ENCODE data around the gene OR1F1. TPM values are rescaled to one million over a fixed set of nuclear protein-coding genes. Genes with fewer than 3 reads are reported as not detected.
A peak's percentile ranks its signal among the peaks of the same experiment; 100 is the strongest.

Gene OR1F1
- total RNA-seq, 1 experiment from 2014 or later, result 0.26 TPM

DNA sequence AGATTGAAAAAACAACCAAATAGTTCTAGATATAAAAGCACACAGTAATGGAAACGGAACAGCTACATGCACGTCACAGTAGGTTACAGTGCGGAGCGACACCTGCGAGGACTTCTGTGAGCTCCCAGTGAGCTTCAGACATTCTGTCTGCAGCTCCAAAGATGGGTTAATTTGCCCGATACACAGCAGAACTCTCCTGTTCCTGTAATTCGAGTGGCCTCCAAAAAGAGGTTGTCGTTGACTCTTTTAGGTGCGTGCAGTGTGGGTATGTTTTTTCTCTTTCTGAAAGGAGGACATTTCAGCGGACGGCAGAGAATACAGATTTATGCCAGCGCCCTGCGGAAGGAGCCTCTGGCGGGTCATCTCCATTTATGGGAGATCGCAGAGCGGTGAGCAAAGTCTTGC is 2.9 kb downstream of the OR1F1 start:
- ChIA-PET POLR2A (no interaction called here), CTCF (no interaction called here)
- intact Hi-C loops (cut with micrococcal nuclease; ENCODE audit: unreplicated experiment) (no loop called here), in situ Hi-C loops (cut with HindIII; ENCODE audit: low pct_unique_long_range_greater_than_20kb, low sequenced_read_pairs) (no loop called here)
- no TSS peak for BruUV-seq (replicated peaks)
- no peak for ATAC-seq
- DNase-seq (ENCODE audit: low read depth, low spot score), result peak; percentile 38
- Histone ChIP-seq H3K27ac (ENCODE audit: low read length) (no peak overlapping the region), H3K27me3 (ENCODE audit: control insufficient read depth, insufficient read depth, low read length) (no peaks in the 10 kb centered on the region), H3K9me3 (ENCODE audit: control insufficient read depth, insufficient read depth, low read depth, low read length) (no peaks in the 10 kb centered on the region), H3K36me3 (ENCODE audit: control insufficient read depth, insufficient read depth, low read length) (no peaks in the 10 kb centered on the region), H3K4me3 (ENCODE audit: low read depth in 2 of 2, low read length in 2 of 2) (peak overlapping the region; percentile 77 to 92), H3K4me1 (ENCODE audit: control insufficient read depth, insufficient read depth, low read length) (peaks cover 14% of the 10 kb centered on the region)
- TF ChIP-seq TCF7L2 (IDR thresholded peaks at IDR 0.05; ENCODE audit: low read depth, low read length) (no peak), POLR2AphosphoS5 (IDR thresholded peaks at IDR 0.05; ENCODE audit: low read depth, low read length) (no peak), SIN3A (IDR thresholded peaks at IDR 0.05; ENCODE audit: borderline replicate concordance, insufficient read depth, low read depth, low read length) (no peak)
- TF ChIP-seq, protein P1, sequence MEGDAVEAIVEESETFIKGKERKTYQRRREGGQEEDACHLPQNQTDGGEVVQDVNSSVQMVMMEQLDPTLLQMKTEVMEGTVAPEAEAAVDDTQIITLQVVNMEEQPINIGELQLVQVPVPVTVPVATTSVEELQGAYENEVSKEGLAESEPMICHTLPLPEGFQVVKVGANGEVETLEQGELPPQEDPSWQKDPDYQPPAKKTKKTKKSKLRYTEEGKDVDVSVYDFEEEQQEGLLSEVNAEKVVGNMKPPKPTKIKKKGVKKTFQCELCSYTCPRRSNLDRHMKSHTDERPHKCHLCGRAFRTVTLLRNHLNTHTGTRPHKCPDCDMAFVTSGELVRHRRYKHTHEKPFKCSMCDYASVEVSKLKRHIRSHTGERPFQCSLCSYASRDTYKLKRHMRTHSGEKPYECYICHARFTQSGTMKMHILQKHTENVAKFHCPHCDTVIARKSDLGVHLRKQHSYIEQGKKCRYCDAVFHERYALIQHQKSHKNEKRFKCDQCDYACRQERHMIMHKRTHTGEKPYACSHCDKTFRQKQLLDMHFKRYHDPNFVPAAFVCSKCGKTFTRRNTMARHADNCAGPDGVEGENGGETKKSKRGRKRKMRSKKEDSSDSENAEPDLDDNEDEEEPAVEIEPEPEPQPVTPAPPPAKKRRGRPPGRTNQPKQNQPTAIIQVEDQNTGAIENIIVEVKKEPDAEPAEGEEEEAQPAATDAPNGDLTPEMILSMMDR (IDR thresholded peaks at IDR 0.05), result no peak
- TF ChIP-seq, protein P2, sequence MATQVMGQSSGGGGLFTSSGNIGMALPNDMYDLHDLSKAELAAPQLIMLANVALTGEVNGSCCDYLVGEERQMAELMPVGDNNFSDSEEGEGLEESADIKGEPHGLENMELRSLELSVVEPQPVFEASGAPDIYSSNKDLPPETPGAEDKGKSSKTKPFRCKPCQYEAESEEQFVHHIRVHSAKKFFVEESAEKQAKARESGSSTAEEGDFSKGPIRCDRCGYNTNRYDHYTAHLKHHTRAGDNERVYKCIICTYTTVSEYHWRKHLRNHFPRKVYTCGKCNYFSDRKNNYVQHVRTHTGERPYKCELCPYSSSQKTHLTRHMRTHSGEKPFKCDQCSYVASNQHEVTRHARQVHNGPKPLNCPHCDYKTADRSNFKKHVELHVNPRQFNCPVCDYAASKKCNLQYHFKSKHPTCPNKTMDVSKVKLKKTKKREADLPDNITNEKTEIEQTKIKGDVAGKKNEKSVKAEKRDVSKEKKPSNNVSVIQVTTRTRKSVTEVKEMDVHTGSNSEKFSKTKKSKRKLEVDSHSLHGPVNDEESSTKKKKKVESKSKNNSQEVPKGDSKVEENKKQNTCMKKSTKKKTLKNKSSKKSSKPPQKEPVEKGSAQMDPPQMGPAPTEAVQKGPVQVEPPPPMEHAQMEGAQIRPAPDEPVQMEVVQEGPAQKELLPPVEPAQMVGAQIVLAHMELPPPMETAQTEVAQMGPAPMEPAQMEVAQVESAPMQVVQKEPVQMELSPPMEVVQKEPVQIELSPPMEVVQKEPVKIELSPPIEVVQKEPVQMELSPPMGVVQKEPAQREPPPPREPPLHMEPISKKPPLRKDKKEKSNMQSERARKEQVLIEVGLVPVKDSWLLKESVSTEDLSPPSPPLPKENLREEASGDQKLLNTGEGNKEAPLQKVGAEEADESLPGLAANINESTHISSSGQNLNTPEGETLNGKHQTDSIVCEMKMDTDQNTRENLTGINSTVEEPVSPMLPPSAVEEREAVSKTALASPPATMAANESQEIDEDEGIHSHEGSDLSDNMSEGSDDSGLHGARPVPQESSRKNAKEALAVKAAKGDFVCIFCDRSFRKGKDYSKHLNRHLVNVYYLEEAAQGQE (IDR thresholded peaks at IDR 0.05; ENCODE audit: insufficient read depth in 1 of 2, low read depth in 2 of 2, low read length in 1 of 2), result no peak

DNA sequence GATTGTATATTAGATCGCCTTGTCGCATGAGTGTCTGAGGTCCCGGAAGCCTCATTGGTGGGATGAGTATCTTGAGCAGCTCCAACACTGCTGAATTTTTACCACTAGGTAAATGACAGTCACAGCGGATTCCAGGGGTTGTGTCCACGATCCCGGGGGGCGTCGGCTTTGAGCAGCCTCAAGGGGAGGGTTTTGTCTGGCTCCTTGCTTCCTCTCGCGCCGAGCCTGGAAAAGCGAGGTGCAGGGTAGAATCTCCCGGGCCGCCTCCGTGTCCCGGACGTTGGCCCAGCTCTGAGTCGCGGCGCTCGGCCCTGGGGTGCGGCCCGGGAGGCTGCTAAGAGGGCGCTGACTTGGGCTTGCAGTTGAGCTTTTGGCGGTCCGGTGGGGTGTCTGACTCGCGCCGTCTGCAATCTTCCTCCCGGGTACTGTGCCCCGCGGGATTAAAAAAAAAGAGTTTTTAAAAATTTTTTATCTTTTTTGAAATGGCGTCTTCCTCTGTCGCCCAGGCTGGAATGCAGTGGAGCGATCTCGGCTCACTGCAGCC is 4.5 kb downstream of the OR1F1 start:
- TF ChIP-seq, protein P1 (IDR thresholded peaks at IDR 0.05), result no peak
- TF ChIP-seq, protein P2 (IDR thresholded peaks at IDR 0.05; ENCODE audit: insufficient read depth in 1 of 2, low read depth in 2 of 2, low read length in 1 of 2), result no peak
- TF ChIP-seq SIN3A (IDR thresholded peaks at IDR 0.05; ENCODE audit: borderline replicate concordance, insufficient read depth, low read depth, low read length) (no peak), TCF7L2 (IDR thresholded peaks at IDR 0.05; ENCODE audit: low read depth, low read length) (no peak), POLR2AphosphoS5 (IDR thresholded peaks at IDR 0.05; ENCODE audit: low read depth, low read length) (no peak)
- POLR2A ChIA-PET, result no interaction called here
- in situ Hi-C loops (cut with HindIII; ENCODE audit: low pct_unique_long_range_greater_than_20kb, low sequenced_read_pairs), result no loop called here
- DNase-seq (ENCODE audit: low read depth, low spot score), result no peak
- intact Hi-C loops (cut with micrococcal nuclease; ENCODE audit: unreplicated experiment), result no loop called here
- Histone ChIP-seq H3K27ac (ENCODE audit: low read length) (no peak overlapping the region), H3K4me3 (ENCODE audit: low read depth in 2 of 2, low read length in 2 of 2) (no peak overlapping the region), H3K4me1 (ENCODE audit: control insufficient read depth, insufficient read depth, low read length) (peaks cover 9% of the 10 kb centered on the region; the same call in 1 of the 2 replicates), H3K9me3 (ENCODE audit: control insufficient read depth, insufficient read depth, low read depth, low read length) (no peaks in the 10 kb centered on the region), H3K27me3 (ENCODE audit: control insufficient read depth, insufficient read depth, low read length) (no peaks in the 10 kb centered on the region), H3K36me3 (ENCODE audit: control insufficient read depth, insufficient read depth, low read length) (no peaks in the 10 kb centered on the region)
- CTCF ChIA-PET, result interaction anchor here (0.5 to 0.6 kb wide), 2 partner anchors 42 to 440 kb away, joined by 3 read pairs; partner anchors contain the start of gene SRRM2
- no peak for ATAC-seq
- no TSS peak for BruUV-seq (replicated peaks)

Data from Panc1 (cell line).